ENCODE measurements around the gene SREBF1.

DNA sequence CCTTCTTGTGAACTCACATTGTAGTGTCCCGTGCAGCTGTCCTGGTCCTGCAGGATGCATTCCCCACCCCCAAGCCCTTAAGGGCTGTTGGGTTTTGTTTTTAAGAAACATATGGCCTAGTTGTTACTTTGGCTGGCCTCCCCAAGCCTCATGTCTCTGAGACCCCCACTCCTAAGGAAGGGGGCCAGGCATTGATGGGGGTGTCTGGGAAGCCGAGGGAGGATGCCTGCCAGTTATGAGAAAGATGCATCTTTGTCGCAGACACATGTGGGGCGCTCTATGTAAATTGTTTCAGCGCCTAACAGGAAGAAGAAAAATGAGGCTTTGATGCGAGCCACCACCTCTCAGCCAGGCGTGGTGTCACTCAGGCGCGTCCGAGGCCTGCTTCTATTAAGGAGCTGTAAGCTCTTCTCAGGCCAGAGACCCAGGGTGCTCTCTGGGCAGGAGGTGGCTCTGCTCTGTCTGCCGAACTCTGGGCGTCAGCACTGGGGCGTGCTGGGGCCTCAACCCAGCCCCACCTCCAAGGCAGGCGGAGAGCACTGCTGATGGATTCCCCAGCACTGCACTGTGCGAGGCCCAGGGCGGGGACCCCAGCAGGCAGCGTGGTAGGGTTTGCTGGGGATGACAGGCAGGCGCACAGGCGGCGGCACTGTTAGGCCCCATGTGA lies 70.6 kb downstream of the SREBF1 start:
- TF ChIP-seq, protein P1, sequence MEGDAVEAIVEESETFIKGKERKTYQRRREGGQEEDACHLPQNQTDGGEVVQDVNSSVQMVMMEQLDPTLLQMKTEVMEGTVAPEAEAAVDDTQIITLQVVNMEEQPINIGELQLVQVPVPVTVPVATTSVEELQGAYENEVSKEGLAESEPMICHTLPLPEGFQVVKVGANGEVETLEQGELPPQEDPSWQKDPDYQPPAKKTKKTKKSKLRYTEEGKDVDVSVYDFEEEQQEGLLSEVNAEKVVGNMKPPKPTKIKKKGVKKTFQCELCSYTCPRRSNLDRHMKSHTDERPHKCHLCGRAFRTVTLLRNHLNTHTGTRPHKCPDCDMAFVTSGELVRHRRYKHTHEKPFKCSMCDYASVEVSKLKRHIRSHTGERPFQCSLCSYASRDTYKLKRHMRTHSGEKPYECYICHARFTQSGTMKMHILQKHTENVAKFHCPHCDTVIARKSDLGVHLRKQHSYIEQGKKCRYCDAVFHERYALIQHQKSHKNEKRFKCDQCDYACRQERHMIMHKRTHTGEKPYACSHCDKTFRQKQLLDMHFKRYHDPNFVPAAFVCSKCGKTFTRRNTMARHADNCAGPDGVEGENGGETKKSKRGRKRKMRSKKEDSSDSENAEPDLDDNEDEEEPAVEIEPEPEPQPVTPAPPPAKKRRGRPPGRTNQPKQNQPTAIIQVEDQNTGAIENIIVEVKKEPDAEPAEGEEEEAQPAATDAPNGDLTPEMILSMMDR (IDR thresholded peaks at IDR 0.05), result no peak
- TF ChIP-seq POLR2A (IDR thresholded peaks at IDR 0.05), result no peak
